Caki2 (cell line): ENCODE measurements around the gene TIMM50. TPM values are rescaled to one million over a fixed set of nuclear protein-coding genes. Genes with fewer than 3 reads are reported as not detected.

Source experiments
- total RNA-seq: library from RNA; depleted of rRNA; stranded (reverse); fragments of >200 nt; shearing (Covaris generic); gene quantifications from 2 replicates; pipeline ENCODE4 v1.2.3, GENCODE V29; 2014; ENCODE audit warnings: low replicate concordance; rRNA removed

TIMM50 gene
- total RNA-seq, 1 experiment from 2014 or later, result 282 TPM

Other genes with a start within 250 kb of the TIMM50 start
- gene IFNL3, start 235.8 kb upstream of the TIMM50 start, total RNA-seq, result not detected in 2 replicates
- gene IFNL4, start 232.0 kb upstream of the TIMM50 start, total RNA-seq, result not detected in 2 replicates
- gene IFNL2, start 212.4 kb upstream of the TIMM50 start, total RNA-seq, result not detected in 2 replicates
- gene IFNL1, start 184.4 kb upstream of the TIMM50 start, total RNA-seq, result not detected in 2 replicates
- 0.52 and 2.0 TPM in 2 replicates for gene LRFN1, start 160.0 kb upstream of the TIMM50 start, total RNA-seq
- not detected in 2 replicates for gene GMFG, start 144.8 kb upstream of the TIMM50 start, total RNA-seq
- 39.6 and 63.2 TPM in 2 replicates for gene SAMD4B, start 138.4 kb upstream of the TIMM50 start, total RNA-seq
- gene PAF1, start 89.7 kb upstream of the TIMM50 start, total RNA-seq, result 77.5 and 79.9 TPM in 2 replicates
- 76.2 and 86.5 TPM in 2 replicates for gene MED29, start 89.5 kb upstream of the TIMM50 start, total RNA-seq
- gene ZFP36, start 74.0 kb upstream of the TIMM50 start, total RNA-seq, result 1.4 TPM in 1 of 2 replicates, not detected in the other
- gene PLEKHG2, start 68.2 kb upstream of the TIMM50 start, total RNA-seq, result 5.1 and 34.1 TPM in 2 replicates
- 76.6 and 151 TPM in 2 replicates for gene RPS16, start 44.9 kb upstream of the TIMM50 start, total RNA-seq
- gene SUPT5H, start 35.3 kb upstream of the TIMM50 start, total RNA-seq, result 95.5 and 108 TPM in 2 replicates
- 5.8 and 11.8 TPM in 2 replicates for gene DLL3, start 18.1 kb downstream of the TIMM50 start, total RNA-seq
- not detected in 2 replicates for gene SELENOV, start 34.3 kb downstream of the TIMM50 start, total RNA-seq
- gene EID2B, start 52.0 kb downstream of the TIMM50 start, total RNA-seq, result 6.2 and 10.2 TPM in 2 replicates
- 16.4 and 18.8 TPM in 2 replicates for gene EID2, start 59.3 kb downstream of the TIMM50 start, total RNA-seq
- not detected in 2 replicates for gene LGALS13, start 121.7 kb downstream of the TIMM50 start, total RNA-seq
- not detected in 2 replicates for gene LGALS16, start 175.1 kb downstream of the TIMM50 start, total RNA-seq
- gene LGALS14, start 223.6 kb downstream of the TIMM50 start, total RNA-seq, result not detected in 2 replicates